ENCODE data around the gene CEP135.

The CEP135 gene

GRCh38 chr4:55910140-55910539, 38.6 kb upstream of the CEP135 start:
- TF ChIP-seq CTCF (IDR thresholded peaks at IDR 0.05) = no peak

- TF ChIP-seq CTCF (IDR thresholded peaks at IDR 0.05) = no peak
These were observed 36.5 kb upstream of the CEP135 start for GRCh38 chr4:55912249-55912648.

GRCh38 chr4:55920571-55920970, 28.2 kb upstream of the CEP135 start:
- no peak for TF ChIP-seq CTCF (IDR thresholded peaks at IDR 0.05)

- no peak for TF ChIP-seq CTCF (IDR thresholded peaks at IDR 0.05)
These were observed 27.7 kb upstream of the CEP135 start for GRCh38 chr4:55921093-55921492.

GRCh38 chr4:55925241-55925640, 23.5 kb upstream of the CEP135 start:
- TF ChIP-seq CTCF (IDR thresholded peaks at IDR 0.05) = no peak

- no peak for TF ChIP-seq CTCF (IDR thresholded peaks at IDR 0.05)
These were observed 22.1 kb upstream of the CEP135 start for GRCh38 chr4:55926610-55927009.

- TF ChIP-seq CTCF (IDR thresholded peaks at IDR 0.05) = no peak
These were observed 20.8 kb upstream of the CEP135 start for GRCh38 chr4:55927803-55928437.

- TF ChIP-seq CTCF (IDR thresholded peaks at IDR 0.05) = no peak
These were observed 19.9 kb upstream of the CEP135 start for GRCh38 chr4:55928846-55929245.

Measured in LNCAP (cell line).